ENCODE data around the gene CHGA.

Gene CHGA

GRCh38 chr14:92905667-92906066 lies 17.3 kb upstream of the CHGA start:
- DNase-seq: no peak

GRCh38 chr14:92906420-92906819 lies 16.5 kb upstream of the CHGA start:
- no peak for DNase-seq

DNA sequence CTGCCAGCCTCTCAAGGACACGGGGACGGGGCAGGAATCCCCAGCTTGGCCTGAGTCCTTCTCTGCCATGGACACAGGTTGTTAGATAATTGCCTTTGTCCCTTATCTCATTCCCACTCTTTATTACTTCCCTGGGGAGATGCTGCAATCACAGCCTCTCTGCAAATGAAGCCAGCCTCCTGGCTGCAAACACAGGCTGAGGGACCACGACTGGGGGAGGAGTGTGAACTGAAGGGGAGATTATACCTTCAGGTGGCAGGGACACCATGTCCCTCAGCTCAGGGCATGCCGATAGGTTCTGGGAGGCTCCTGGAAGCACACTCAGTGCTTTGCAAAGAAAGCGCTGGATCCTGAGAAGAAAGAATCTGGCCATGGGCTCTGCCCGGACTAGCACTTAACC lies 16.1 kb upstream of the CHGA start:
- DNase-seq: no peak

GRCh38 chr14:92907316-92907911 lies 15.5 kb upstream of the CHGA start:
- no peak for DNase-seq

GRCh38 chr14:92914087-92914656 lies 8.8 kb upstream of the CHGA start:
- peak; percentile 71 for DNase-seq

GRCh38 chr14:92916201-92916600 lies 6.7 kb upstream of the CHGA start:
- DNase-seq: no peak

GRCh38 chr14:92917041-92917940 lies 5.7 kb upstream of the CHGA start:
- no peak for DNase-seq

- no peak for DNase-seq
Measured at GRCh38 chr14:92917956-92918355, 5.0 kb upstream of the CHGA start.

- no peak for DNase-seq
Measured at GRCh38 chr14:92920001-92920400, 2.9 kb upstream of the CHGA start.

DNA sequence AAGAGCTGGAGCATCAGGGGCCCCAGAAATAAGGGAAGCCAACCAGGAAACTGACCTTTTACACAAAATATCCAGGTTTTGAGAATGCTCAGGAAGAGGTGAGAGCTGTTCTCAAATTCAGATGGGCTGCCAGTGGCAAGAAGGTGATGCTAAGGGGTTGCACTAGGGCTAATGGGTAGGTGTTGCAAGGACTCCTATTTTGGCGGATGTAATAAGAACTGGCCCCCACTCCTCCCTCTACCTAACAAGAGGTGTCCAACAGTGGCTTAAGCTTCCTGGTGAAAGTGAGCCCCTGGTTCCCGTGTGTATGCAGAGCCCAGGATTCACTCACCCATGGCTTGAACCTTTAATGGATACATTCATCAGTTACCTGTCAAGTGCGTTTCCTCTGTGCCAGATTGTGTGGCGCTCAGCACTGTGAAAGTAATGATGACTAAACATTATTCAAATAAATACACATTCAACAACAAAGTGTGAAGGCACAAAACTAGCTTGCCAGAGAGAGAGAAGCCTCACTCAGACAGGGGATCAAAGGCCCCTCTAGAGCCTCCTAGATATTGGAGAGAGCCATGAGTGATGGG lies 705 bp upstream of the CHGA start:
- no peak for DNase-seq

DNA sequence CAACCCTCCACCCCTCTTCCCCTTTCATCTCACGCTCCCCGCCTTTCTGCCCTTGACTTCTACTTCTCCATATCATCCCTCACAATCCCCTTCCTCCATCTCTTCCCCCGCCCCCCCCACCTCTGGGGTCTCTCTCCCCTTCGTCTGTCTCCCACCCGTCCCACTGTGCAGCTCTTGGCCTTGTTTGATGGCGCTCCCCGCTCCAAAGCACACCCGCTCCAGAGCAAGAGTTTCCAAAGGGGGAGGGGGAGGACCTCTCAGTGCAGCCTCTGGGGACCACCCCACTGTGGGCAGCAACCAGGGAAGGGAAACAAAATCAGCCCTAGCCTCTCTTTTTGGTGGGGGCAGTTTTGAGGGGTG lies 774 bp downstream of the CHGA start:
- DNase-seq: no peak

DNA sequence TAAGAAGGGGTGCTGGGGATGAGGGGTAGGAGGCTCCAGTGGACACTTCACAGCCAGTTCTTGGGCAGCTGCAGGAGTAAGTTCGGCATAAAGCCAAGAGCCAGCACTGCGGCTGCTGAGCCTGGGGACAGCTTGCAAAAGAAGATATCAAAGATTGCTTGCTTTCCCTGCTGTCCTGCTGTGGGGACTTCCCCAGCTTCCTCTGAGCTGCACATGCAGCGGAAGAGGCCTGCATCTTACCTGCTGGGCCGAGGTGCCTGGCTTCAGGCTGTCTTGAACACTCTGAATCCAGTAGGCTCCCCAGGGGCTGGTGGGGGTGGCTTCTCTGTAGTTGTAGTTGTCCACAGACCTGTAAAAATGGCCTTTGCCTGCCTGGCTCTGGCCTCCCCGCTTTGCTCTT lies 1.3 kb downstream of the CHGA start:
- DNase-seq: no peak

- DNase-seq: no peak
Measured at GRCh38 chr14:92925446-92925845, 2.5 kb downstream of the CHGA start.

- no peak for DNase-seq
Measured at GRCh38 chr14:92926180-92926845, 3.4 kb downstream of the CHGA start.

DNA sequence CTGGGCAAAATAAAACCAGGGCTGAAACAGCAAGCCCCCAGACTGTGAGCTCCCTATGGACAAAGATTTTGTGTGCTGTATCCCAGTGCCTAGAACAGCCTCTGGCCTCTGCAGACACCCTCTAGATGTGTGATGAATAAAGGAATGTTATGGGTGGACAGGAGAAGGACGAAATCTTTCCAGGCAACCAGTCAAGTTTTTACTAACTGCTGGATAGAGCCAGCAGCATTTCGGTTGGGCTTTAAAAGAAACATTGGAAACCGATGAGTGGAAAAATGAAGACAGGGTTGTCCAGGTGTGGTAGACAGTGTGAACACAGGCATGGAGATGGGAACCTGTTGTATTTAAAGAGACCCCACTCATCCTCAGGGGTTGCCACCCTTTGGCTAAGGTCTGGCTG lies 4.0 kb downstream of the CHGA start:
- DNase-seq: no peak

DNA sequence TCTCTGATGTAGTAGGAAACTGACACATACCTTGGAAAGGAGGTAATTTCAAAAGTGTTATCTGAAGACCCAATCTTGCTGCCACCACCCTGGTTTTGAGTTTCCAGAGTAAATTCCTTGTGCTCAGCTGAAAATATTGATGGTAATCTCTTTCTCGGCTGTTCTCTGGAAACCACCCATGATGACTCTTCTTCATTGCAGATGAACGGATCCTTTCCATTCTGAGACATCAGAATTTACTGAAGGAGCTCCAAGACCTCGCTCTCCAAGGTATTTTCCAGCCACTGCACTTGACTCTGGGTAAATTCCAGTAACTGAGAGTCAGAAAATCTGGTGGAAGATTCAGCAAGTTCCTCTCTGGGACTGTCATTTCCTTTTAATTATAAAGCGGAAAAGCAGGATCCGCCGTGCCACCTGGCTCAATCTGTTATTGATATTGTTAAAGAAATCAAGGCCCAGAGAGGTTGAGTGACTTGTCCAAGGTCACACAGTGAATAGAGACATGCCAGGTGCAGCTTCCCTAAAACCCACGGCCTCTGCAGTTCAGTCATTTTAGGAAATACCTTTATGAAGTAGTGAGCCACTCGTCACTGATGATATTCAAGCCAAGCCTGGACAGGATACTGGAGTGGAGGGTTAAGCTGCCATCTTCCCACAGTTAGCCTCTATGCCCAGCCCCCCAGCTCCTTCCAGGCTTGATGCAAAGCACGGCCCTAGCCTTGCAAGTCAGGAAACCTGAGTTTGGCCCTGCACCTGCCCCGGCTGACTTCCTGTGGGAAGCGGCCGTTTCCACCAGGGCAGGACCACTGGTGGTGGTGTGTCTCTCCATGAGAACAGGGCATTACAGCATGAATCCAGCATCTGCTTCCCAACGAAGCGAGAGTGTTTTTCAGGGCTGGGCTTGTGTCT lies 4.7 kb downstream of the CHGA start:
- no peak for DNase-seq

- DNase-seq: no peak
Measured at GRCh38 chr14:92928258-92928629, 5.3 kb downstream of the CHGA start.

DNA sequence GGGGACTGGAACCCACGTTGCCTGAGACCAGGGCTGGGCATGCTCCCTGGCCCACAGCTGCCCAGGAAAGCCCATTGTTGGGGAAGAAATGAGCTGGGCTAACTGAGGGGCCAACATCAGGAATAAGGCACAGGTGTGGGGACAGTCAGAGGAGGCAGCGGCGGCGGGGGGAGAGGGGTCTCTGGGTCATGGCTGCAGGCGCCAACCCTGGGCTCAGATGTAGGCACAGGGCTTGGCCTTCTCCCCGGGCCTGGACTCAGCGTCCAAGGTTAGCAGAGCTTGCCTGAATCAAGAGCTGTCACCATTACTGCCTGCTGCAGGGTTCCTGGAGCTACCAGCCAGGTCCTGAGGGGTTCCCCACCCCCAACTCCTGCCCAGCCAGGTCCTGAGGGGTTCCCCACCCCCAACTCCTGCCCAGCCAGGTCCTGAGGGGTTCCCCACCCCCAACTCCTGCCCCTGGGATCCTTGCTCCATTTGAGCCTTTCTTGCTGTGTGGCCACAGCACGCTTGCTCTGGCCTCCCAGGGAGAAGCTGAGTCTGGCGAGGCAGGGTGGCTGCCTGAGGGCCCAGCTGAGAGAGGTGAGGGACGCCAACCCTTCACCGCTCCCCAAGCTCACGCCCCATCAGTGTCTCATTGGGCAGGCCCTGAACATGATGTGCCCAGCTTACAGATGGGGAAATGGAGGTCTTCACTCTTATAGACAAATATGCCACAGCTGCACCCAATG lies 6.2 kb downstream of the CHGA start:
- no peak for DNase-seq

GRCh38 chr14:92929689-92930608 lies 7.0 kb downstream of the CHGA start:
- DNase-seq: no peak
